Effector memory CD8-positive, alpha-beta T cell (primary cell): ENCODE data around the gene DUSP22.
A peak's percentile ranks its signal among the peaks of the same experiment; 100 is the strongest.

Experiments used
- ATAC-seq: fragments of 150-1000 bp; cut with Tn5 transposase; replicated peaks from 2 replicates; pipeline ENCODE4 v1.10.0; 2021; ENCODE audit warnings: mild to moderate bottlenecking, moderate library complexity
- DNase-seq, 3 experiments: peaks; one replicate each; pipeline ENCODE4 v3.0.0; 2021
- H3K27ac Mint-ChIP-seq, 2 donors: one replicate each; pipeline ENCODE4 v1.8.0; 2022; ENCODE audit warnings: mild to moderate bottlenecking in 2 of 2, mixed read lengths in 2 of 2, moderate library complexity in 2 of 2
- H3K27me3 Mint-ChIP-seq, 2 donors: one replicate each; pipeline ENCODE4 v1.8.0; 2022; ENCODE audit warnings: mixed read lengths in 2 of 2
- H3K36me3 Mint-ChIP-seq: one replicate; pipeline ENCODE4 v1.8.0; 2022; ENCODE audit warnings: mild to moderate bottlenecking, moderate library complexity, mixed read lengths; ENCODE audit not compliant: insufficient read depth
- H3K4me1 Mint-ChIP-seq, 2 donors: one replicate each; pipeline ENCODE4 v1.8.0; 2022; ENCODE audit warnings: low read depth in 2 of 2, mixed read lengths in 2 of 2
- H3K4me3 Mint-ChIP-seq, 2 donors: one replicate each; pipeline ENCODE4 v1.8.0; 2022; ENCODE audit warnings: mild to moderate bottlenecking in 2 of 2, mixed read lengths in 2 of 2, moderate library complexity in 2 of 2
- H3K9me3 Mint-ChIP-seq, 2 donors: one replicate each; pipeline ENCODE4 v1.8.0; 2022; ENCODE audit warnings: mixed read lengths in 2 of 2

The DUSP22 gene

DNA sequence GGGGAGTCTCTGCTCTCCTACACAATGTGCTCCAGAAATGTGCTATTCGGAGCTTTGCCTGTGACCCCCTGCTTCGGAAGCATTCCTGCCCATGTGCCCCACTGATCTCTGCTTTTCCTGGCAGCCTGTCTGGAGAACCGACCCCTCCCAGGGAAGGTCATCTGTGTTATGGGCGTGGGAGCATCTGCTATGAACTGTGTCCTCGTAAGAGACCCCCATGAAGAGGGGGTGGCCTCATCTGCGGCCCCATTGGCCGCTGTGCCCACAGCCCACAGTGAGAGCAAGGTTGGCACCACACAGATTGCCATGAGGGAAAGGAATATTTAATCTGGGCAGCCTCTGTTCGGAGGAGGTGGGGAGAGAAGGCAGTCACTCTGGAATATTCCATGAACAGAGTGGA lies 66.6 kb downstream of the DUSP22 start:
- H3K9me3 Mint-ChIP-seq: no peaks in the 10 kb centered on the region
- no peak for ATAC-seq
- H3K27me3 Mint-ChIP-seq: no peaks in the 10 kb centered on the region

GRCh38 chr6:359261-360035 lies 67.2 kb downstream of the DUSP22 start:
- peak overlapping the region; percentile 66 to 84 for H3K27ac Mint-ChIP-seq
- no peaks in the 10 kb centered on the region for H3K27me3 Mint-ChIP-seq
- no peaks in the 10 kb centered on the region for H3K9me3 Mint-ChIP-seq
- no peak for DNase-seq
- no peak overlapping the region for H3K4me3 Mint-ChIP-seq
- H3K4me1 Mint-ChIP-seq: peaks cover 17% of the 10 kb centered on the region in 2 donors
- H3K36me3 Mint-ChIP-seq: peaks cover 6% of the 10 kb centered on the region
- ATAC-seq: no peak

More for the DNA sequence above, 66.6 kb downstream of the DUSP22 start:
- peak overlapping the region in 1 of 2 donors; percentile 58 for H3K4me3 Mint-ChIP-seq
- peaks cover 17% of the 10 kb centered on the region in 2 donors for H3K4me1 Mint-ChIP-seq
- H3K27ac Mint-ChIP-seq: peak overlapping the region; percentile 66 to 84
- no peak for DNase-seq
- peaks cover 3% of the 10 kb centered on the region for H3K36me3 Mint-ChIP-seq

GRCh38 chr6:360349-360748 lies 68.1 kb downstream of the DUSP22 start:
- ATAC-seq: no peak
- Mint-ChIP-seq H3K27me3 (no peaks in the 10 kb centered on the region), H3K36me3 (peaks cover 7% of the 10 kb centered on the region), H3K9me3 (no peaks in the 10 kb centered on the region), H3K27ac (peak overlapping the region in 1 of 2 donors; percentile 42), H3K4me1 (peaks cover 15 to 17% of the 10 kb centered on the region in 2 donors), H3K4me3 (no peak overlapping the region)
- no peak for DNase-seq

DNA sequence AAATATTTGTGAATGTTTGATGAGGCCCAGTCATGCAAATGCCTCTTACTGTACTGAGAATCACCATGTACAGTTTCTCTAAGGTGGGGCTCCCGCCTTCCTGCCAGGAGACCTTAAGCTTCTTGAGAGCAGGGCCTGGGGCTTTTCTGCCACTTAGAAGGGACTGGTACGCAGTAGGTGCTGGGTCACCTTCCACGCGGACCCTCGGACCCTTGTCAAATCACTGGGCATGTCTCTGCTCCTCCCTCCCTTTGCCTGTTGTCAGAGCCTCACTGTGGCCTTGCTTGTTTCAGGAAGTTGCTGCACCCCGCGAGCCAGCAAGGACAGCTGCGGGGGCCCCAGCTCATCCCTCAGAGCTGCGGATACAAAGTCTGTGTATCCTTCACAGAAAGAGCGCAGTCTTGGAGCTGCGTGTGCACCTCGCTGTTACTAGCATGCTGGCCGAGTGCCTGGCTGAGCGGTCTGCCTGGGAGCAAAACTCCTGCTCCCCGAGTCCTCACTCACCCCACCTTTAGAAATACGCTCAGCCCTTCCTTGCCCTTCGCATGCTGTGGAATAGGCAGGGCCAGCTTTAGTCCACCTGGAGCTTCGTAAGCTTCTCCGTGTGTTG lies 68.6 kb downstream of the DUSP22 start:
- H3K27ac Mint-ChIP-seq: peak overlapping the region in 1 of 2 donors; percentile 42
- ATAC-seq: no peak
- peaks cover 0 to 5% of the 10 kb centered on the region in 2 donors for H3K27me3 Mint-ChIP-seq
- H3K9me3 Mint-ChIP-seq: no peaks in the 10 kb centered on the region
- no peak for DNase-seq
- peaks cover 15 to 18% of the 10 kb centered on the region in 2 donors for H3K4me1 Mint-ChIP-seq
- H3K4me3 Mint-ChIP-seq: no peak overlapping the region
- peaks cover 7% of the 10 kb centered on the region for H3K36me3 Mint-ChIP-seq

GRCh38 chr6:361411-362132 lies 69.3 kb downstream of the DUSP22 start:
- Mint-ChIP-seq H3K4me3 (no peak overlapping the region), H3K4me1 (peaks cover 15 to 18% of the 10 kb centered on the region in 2 donors), H3K9me3 (no peaks in the 10 kb centered on the region), H3K27ac (no peak overlapping the region), H3K36me3 (peaks cover 7% of the 10 kb centered on the region), H3K27me3 (peaks cover 0 to 12% of the 10 kb centered on the region in 2 donors)
- DNase-seq (no peak), ATAC-seq (no peak)

- peaks cover 10 to 15% of the 10 kb centered on the region in 2 donors for H3K4me1 Mint-ChIP-seq
- peaks cover 0 to 20% of the 10 kb centered on the region in 2 donors for H3K27me3 Mint-ChIP-seq
- DNase-seq (no peak), ATAC-seq (no peak)
- H3K36me3 Mint-ChIP-seq: peaks cover 7% of the 10 kb centered on the region
- H3K4me3 Mint-ChIP-seq: no peak overlapping the region
- no peak overlapping the region for H3K27ac Mint-ChIP-seq
- no peaks in the 10 kb centered on the region for H3K9me3 Mint-ChIP-seq
Measured at GRCh38 chr6:362231-362923, 70.1 kb downstream of the DUSP22 start.

GRCh38 chr6:362924-363249 lies 70.6 kb downstream of the DUSP22 start:
- DNase-seq (no peak), ATAC-seq (no peak)
- H3K27me3 Mint-ChIP-seq: peaks cover 0 to 25% of the 10 kb centered on the region in 2 donors
- no peak overlapping the region for H3K27ac Mint-ChIP-seq
- H3K4me1 Mint-ChIP-seq: peaks cover 10 to 15% of the 10 kb centered on the region in 2 donors
- H3K9me3 Mint-ChIP-seq: no peaks in the 10 kb centered on the region
- peaks cover 7% of the 10 kb centered on the region for H3K36me3 Mint-ChIP-seq
- no peak overlapping the region for H3K4me3 Mint-ChIP-seq

DNA sequence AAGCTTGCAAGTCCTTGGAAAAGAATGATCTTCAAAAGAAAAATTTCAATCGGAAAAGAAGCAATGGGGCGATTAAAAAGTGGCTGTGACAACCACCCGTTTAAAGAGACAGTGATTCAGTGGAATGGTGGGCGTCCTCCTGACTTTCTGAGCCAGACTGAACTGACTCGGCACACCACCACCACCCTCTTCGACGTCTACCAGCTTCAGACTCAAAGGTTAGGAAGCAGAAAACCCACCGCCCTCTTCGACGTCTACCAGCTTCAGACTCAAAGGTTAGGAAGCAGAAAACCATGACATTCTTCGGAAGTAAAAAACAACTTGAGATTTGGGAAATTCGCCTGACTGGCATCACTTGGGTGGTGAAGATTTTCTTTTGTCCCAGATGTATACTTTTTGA lies 71.0 kb downstream of the DUSP22 start:
- Mint-ChIP-seq H3K4me3 (no peak overlapping the region), H3K27me3 (peaks cover 0 to 29% of the 10 kb centered on the region in 2 donors), H3K27ac (no peak overlapping the region), H3K4me1 (peaks cover 7 to 12% of the 10 kb centered on the region in 2 donors), H3K9me3 (no peaks in the 10 kb centered on the region), H3K36me3 (peaks cover 7% of the 10 kb centered on the region)
- no peak for ATAC-seq
- DNase-seq: no peak

- peaks cover 5% of the 10 kb centered on the region for H3K36me3 Mint-ChIP-seq
Measured at GRCh38 chr6:363909-364308, 71.6 kb downstream of the DUSP22 start.

GRCh38 chr6:364609-365540 lies 72.6 kb downstream of the DUSP22 start:
- ATAC-seq (no peak), DNase-seq (no peak)
- peaks cover 0 to 2% of the 10 kb centered on the region in 2 donors for H3K4me1 Mint-ChIP-seq
- H3K4me3 Mint-ChIP-seq: no peak overlapping the region
- peaks cover 6 to 41% of the 10 kb centered on the region in 2 donors for H3K27me3 Mint-ChIP-seq
- no peaks in the 10 kb centered on the region for H3K9me3 Mint-ChIP-seq
- no peak overlapping the region for H3K27ac Mint-ChIP-seq
- H3K36me3 Mint-ChIP-seq: peaks cover 4% of the 10 kb centered on the region

More at GRCh38 chr6:363909-364308, 71.6 kb downstream of the DUSP22 start:
- Mint-ChIP-seq H3K4me1 (peaks cover 1 to 6% of the 10 kb centered on the region in 2 donors), H3K27ac (no peak overlapping the region), H3K9me3 (no peaks in the 10 kb centered on the region), H3K27me3 (peaks cover 0 to 33% of the 10 kb centered on the region in 2 donors), H3K4me3 (no peak overlapping the region)
- ATAC-seq (no peak), DNase-seq (no peak)

DNA sequence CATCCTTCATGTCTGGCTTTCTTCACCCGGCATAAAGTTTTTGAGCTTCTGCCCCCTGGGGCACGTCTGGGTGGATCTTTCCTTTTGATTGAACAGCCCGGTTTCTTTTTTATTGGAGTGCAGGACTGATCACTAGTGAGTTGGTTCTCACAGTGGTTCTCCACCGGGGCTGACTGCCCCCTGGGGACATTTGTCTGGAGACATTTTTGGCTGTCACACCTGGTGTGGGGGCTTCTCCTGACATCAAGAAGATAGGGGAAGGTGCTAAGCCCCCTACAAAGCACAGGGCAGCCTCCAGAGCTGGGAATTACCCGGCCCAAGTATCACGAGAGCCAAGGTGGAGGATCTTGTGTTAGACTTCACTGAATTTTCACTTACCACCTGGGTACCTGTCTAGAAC lies 73.5 kb downstream of the DUSP22 start:
- Mint-ChIP-seq H3K4me3 (no peak overlapping the region), H3K27ac (no peak overlapping the region), H3K27me3 (peaks cover 6 to 50% of the 10 kb centered on the region in 2 donors), H3K9me3 (peaks cover 1 to 5% of the 10 kb centered on the region in 2 donors), H3K4me1 (peaks cover 2 to 4% of the 10 kb centered on the region in 2 donors), H3K36me3 (peaks cover 4% of the 10 kb centered on the region)
- ATAC-seq (no peak), DNase-seq (no peak)
